Right lobe of liver (tissue), 4 donors: ENCODE measurements around the gene SP5.

ENCODE experiments used
- CTCF ChIP-seq, 4 donors: fragments of 200-600 bp in 3 of 4; fragments of 450-650 bp in 1 of 4; IDR thresholded peaks; one replicate each; pipeline versions ENCODE4 v1.5.1 to v1.8.0; 2016 to 2022; ENCODE audit warnings: antibody characterized with exemption in 4 of 4, mild to moderate bottlenecking in 2 of 4
- POLR2A ChIP-seq: fragments of 450-650 bp; IDR thresholded peaks from one replicate; pipeline ENCODE4 v1.6.1; 2017; ENCODE audit warnings: antibody characterized with exemption, mild to moderate bottlenecking
- donor health status: DM: no; HTN: no; CAD: no.
- donor health status: DM: no; HTN: no; CAD: no.
- donor health status: DM: no; HTN: yes; CAD: no.

GRCh38 chr2:170747921-170748320 lies 32.8 kb downstream of the SP5 start:
- TF ChIP-seq CTCF (IDR thresholded peaks at IDR 0.05) (no peak), POLR2A (no peak)
